GM13977 (cell line): ENCODE data around the gene KIAA1328.

Source experiments
- DNase-seq: peaks from one replicate; pipeline ENCODE4 v3.0.0; 2012; ENCODE audit warnings: low spot score
- in situ Hi-C: fragments of 300-500 bp; cut with MboI; formaldehyde crosslinking; loops from one replicate; pipeline ENCODE4 v1.12.0; 2022; ENCODE audit warnings: low sequenced_read_pairs, low pct_unique_long_range_greater_than_20kb, mixed read lengths, inconsistent platforms; ENCODE audit not compliant: unreplicated experiment
- TF ChIP-seq, protein P1 (sequence below): IDR thresholded peaks from 2 replicates; pipeline ENCODE4 v1.5.1; 2012; ENCODE audit warnings: mild to moderate bottlenecking, control low read depth; ENCODE audit not compliant: insufficient read depth; ENCODE audit errors: extremely low read depth, missing control alignments

Gene KIAA1328

GRCh38 chr18:37042381-37042780 is 213.5 kb downstream of the KIAA1328 start:
- TF ChIP-seq, protein P1, sequence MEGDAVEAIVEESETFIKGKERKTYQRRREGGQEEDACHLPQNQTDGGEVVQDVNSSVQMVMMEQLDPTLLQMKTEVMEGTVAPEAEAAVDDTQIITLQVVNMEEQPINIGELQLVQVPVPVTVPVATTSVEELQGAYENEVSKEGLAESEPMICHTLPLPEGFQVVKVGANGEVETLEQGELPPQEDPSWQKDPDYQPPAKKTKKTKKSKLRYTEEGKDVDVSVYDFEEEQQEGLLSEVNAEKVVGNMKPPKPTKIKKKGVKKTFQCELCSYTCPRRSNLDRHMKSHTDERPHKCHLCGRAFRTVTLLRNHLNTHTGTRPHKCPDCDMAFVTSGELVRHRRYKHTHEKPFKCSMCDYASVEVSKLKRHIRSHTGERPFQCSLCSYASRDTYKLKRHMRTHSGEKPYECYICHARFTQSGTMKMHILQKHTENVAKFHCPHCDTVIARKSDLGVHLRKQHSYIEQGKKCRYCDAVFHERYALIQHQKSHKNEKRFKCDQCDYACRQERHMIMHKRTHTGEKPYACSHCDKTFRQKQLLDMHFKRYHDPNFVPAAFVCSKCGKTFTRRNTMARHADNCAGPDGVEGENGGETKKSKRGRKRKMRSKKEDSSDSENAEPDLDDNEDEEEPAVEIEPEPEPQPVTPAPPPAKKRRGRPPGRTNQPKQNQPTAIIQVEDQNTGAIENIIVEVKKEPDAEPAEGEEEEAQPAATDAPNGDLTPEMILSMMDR = no peak
- in situ Hi-C loops = no loop called here
- DNase-seq = no peak

- DNase-seq = no peak
- TF ChIP-seq, protein P1 = no peak
- in situ Hi-C loops = no loop called here
Observed at GRCh38 chr18:37055137-37055802, 226.3 kb downstream of the KIAA1328 start.

DNA sequence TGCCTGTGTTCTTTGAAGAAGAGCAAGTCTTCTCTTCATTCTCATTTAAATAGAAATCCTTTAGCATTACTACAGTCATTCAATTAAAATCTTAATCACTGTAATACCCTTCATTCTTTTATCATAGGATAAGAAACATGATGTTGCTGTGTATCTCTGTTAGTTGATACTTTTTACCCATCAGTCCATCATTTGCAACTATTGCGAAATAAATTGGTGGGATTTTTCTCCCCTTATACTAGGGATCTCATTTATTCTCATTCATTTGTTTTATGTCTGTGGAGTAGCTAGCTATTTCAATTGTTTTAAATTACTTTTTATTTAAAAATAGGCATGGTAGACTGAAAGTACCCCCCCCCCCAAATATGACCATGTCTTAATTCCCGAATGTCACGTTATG is 235.3 kb downstream of the KIAA1328 start:
- DNase-seq = no peak
- TF ChIP-seq, protein P1 = no peak
- in situ Hi-C loops = no loop called here

GRCh38 chr18:37065254-37065653 is 236.3 kb downstream of the KIAA1328 start:
- TF ChIP-seq, protein P1 = no peak
- in situ Hi-C loops = no loop called here
- no peak for DNase-seq

GRCh38 chr18:37084912-37085311 is 256.0 kb downstream of the KIAA1328 start:
- in situ Hi-C loops = no loop called here
- TF ChIP-seq, protein P1 = no peak
- DNase-seq = no peak

- DNase-seq = no peak
- TF ChIP-seq, protein P1 = no peak
- in situ Hi-C loops = no loop called here
Observed at GRCh38 chr18:37085362-37085761, 256.4 kb downstream of the KIAA1328 start.
